Uterus (tissue), 2 donors: Measurements from ENCODE around the gene IGF2R.

Source experiments
- POLR2A ChIP-seq, 2 donors: fragments of 450-650 bp; IDR thresholded peaks; one replicate each; pipeline ENCODE4 v1.6.1; 2016; ENCODE audit warnings: antibody characterized with exemption in 2 of 2, mild to moderate bottlenecking in 1 of 2, moderate library complexity in 1 of 2
- TF ChIP-seq, protein P1 (sequence below), 4 experiments: fragments of 200-600 bp in 2 of 4; fragments of 450-650 bp in 2 of 4; sonication (generic) in 2 of 4; IDR thresholded peaks; one replicate each; pipeline ENCODE4 v1.5.1; 2016 to 2019; ENCODE audit warnings: antibody characterized with exemption in 4 of 4, mild to moderate bottlenecking in 2 of 4, moderate library complexity in 1 of 4

GRCh38 chr6:160070427-160070826 is 101.5 kb downstream of the IGF2R start:
- TF ChIP-seq, protein P1, sequence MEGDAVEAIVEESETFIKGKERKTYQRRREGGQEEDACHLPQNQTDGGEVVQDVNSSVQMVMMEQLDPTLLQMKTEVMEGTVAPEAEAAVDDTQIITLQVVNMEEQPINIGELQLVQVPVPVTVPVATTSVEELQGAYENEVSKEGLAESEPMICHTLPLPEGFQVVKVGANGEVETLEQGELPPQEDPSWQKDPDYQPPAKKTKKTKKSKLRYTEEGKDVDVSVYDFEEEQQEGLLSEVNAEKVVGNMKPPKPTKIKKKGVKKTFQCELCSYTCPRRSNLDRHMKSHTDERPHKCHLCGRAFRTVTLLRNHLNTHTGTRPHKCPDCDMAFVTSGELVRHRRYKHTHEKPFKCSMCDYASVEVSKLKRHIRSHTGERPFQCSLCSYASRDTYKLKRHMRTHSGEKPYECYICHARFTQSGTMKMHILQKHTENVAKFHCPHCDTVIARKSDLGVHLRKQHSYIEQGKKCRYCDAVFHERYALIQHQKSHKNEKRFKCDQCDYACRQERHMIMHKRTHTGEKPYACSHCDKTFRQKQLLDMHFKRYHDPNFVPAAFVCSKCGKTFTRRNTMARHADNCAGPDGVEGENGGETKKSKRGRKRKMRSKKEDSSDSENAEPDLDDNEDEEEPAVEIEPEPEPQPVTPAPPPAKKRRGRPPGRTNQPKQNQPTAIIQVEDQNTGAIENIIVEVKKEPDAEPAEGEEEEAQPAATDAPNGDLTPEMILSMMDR (IDR thresholded peaks at IDR 0.05), result no peak
- TF ChIP-seq POLR2A (IDR thresholded peaks at IDR 0.05), result no peak
